Lower leg skin (tissue), 4 donors: ENCODE measurements around the gene CBX6. TPM values are rescaled to one million over a fixed set of nuclear protein-coding genes. Genes with fewer than 3 reads are reported as not detected.

ENCODE experiments used
- DNase-seq, 2 donors: peaks; one replicate each; pipeline ENCODE4 v3.0.0-alpha.2; 2019; ENCODE audit warnings: low spot score in 2 of 2
- H3K4me3 ChIP-seq: fragments of 200-600 bp; sonication (generic); 2 replicates; pipeline ENCODE4 v1.5.1; 2017; ENCODE audit warnings: mild to moderate bottlenecking, low read depth; ENCODE audit not compliant: poor library complexity, severe bottlenecking
- POLR2A ChIP-seq, 2 donors: fragments of 450-650 bp; IDR thresholded peaks; one replicate each; pipeline ENCODE4 v1.6.1; 2016 to 2017; ENCODE audit warnings: antibody characterized with exemption in 2 of 2, mild to moderate bottlenecking in 1 of 2, moderate library complexity in 1 of 2
- WGBS, 2 donors: methylation state at CpG; one replicate each; pipeline ENCODE4 v1.1.5; 2018; 5-methylcytosine and 5-hydroxymethylcytosine counted together
- intact Hi-C: fragments of 100-400 bp; cut with DNase I; formaldehyde crosslinking; loops from one replicate; pipeline ENCODE4 v1.15.0; 2023; ENCODE audit warnings: low total_unique reads
- total RNA-seq, 4 donors: library from RNA; depleted of rRNA; stranded (reverse); fragments of >200 nt; gene quantifications; one replicate each; pipeline ENCODE4 v1.1.0, GENCODE V29; 2016
- TF ChIP-seq, protein P1 (sequence below), 3 donors: fragments of 450-650 bp; IDR thresholded peaks; one replicate each; pipeline ENCODE4 v1.5.1; 2016; ENCODE audit warnings: antibody characterized with exemption in 3 of 3, mild to moderate bottlenecking in 3 of 3, moderate library complexity in 2 of 3

Gene CBX6
- total RNA-seq, 4 donors from 2014 or later: 5.1 to 20.0 (median 13.9) TPM

DNA sequence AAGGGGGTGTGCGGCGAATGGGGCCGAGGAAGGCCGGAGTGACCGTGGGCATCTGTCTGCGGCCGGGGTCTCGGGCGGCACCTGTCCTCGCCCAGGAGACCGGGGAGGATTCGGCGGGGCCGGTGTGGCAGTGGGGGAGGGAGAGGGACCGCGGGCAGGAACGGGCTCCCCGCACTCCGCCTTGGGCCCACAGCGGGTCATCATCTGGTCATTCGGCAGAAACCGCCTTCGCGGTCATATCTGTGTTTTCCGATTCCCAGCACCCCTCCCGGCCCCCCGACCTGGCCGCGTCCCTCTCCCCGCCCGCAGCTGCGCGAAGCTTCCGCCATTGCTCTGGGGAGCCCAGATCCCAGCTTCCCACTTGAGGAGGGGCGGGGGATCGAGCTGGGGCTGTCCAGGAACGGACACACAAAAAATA lies 824 bp upstream of the CBX6 start:
- intact Hi-C loops: loop anchor here (5.0 kb wide), 1 partner anchor 444 kb away; the partner anchor contains the start of gene RPL3
- no peak for TF ChIP-seq POLR2A (IDR thresholded peaks at IDR 0.05)
- TF ChIP-seq, protein P1, sequence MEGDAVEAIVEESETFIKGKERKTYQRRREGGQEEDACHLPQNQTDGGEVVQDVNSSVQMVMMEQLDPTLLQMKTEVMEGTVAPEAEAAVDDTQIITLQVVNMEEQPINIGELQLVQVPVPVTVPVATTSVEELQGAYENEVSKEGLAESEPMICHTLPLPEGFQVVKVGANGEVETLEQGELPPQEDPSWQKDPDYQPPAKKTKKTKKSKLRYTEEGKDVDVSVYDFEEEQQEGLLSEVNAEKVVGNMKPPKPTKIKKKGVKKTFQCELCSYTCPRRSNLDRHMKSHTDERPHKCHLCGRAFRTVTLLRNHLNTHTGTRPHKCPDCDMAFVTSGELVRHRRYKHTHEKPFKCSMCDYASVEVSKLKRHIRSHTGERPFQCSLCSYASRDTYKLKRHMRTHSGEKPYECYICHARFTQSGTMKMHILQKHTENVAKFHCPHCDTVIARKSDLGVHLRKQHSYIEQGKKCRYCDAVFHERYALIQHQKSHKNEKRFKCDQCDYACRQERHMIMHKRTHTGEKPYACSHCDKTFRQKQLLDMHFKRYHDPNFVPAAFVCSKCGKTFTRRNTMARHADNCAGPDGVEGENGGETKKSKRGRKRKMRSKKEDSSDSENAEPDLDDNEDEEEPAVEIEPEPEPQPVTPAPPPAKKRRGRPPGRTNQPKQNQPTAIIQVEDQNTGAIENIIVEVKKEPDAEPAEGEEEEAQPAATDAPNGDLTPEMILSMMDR (IDR thresholded peaks at IDR 0.05): no peak
- 0 to 1% methylated on average over 27 to 37 of the region's 37 CpGs for WGBS, 2 donors
- peak overlapping the region; percentile 39 for H3K4me3 ChIP-seq
- DNase-seq: peak; percentile 35 to 91

DNA sequence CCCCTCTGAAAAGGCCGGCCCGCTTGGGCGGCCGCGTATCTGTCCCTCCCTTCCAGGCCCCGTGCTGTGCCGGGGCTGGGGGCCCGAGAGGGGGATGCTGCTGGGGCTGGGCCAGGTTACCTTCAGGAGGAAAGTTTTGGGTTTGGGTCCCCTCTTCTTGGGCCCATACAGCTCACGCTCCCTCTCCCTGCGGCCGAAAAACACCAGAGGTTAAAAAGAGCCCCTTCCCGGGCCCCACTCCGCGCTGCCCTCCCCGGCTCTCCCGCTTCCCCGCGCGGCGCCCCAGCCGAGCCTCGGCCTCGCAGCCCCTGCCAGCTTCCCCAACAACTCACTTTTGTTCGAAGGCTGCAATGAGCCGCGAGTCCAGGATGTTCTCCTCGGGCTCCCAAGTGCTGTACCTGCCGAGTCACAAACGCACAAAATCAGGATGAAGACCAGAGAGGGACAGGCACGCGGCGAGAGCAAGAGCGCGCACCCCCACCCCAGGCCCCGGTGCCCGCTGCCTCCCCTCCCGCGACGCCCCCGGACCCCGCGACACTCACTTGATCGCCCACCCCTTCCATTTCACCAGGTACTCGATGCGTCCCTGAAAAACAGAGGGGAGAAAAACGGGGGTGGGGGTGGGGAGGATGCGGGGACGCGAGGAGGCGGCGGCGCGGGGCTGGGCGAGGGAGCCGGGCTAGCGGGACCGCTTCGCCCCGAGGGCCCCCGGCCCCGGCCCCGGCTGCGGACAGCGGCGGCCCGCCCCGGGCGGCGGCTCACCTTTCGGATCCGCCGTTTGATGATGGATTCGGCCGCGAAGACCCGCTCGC lies 450 bp downstream of the CBX6 start:
- intact Hi-C loops: loop anchor here (5.0 kb wide), 1 partner anchor 446 kb away; the partner anchor contains the start of gene RPL3
- TF ChIP-seq POLR2A (IDR thresholded peaks at IDR 0.05): no peak
- TF ChIP-seq, protein P1 (IDR thresholded peaks at IDR 0.05): no peak
- 1 to 2% methylated on average over 38 to 52 of the region's 77 CpGs for WGBS, 2 donors
- peak overlapping the region; percentile 43 for H3K4me3 ChIP-seq
- peak in 1 of 2 donors; percentile 89 for DNase-seq

DNA sequence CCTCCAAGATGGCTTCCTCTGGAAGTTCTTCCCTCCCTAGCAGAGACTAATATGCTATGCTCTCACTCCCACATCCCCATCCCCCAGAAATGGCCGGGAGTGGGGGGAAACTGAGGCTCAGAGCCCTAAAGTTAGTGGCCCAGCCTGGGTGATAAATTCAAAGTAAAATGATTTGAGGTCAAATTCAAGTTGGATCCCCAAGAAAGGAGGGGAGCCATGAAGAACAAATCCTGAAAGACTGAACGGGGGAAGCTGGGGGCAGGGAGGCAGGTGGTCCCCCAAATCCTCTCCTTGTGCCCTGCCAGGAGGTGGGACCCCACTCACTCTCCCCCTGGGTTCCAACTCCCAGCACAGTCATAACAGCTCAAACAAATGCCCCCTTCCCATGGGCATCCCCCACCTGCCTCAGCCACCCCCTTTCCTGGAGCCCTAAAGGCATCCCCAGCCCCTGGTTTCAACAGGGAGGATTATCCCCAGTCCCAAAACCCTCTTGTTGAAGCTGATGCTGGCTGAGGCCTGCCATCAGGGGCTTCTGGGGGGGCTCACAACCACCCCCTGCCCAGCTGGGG lies 1.1 kb downstream of the CBX6 start:
- 30 to 33% methylated on average over 2 of the region's 2 CpGs for WGBS, 2 donors
- intact Hi-C loops: loop anchor here (5.0 kb wide), 1 partner anchor 446 kb away; the partner anchor contains the start of gene RPL3
- TF ChIP-seq, protein P1 (IDR thresholded peaks at IDR 0.05): no peak
- peak overlapping the region; percentile 43 for H3K4me3 ChIP-seq
- peak in 1 of 2 donors; percentile 81 for DNase-seq

DNA sequence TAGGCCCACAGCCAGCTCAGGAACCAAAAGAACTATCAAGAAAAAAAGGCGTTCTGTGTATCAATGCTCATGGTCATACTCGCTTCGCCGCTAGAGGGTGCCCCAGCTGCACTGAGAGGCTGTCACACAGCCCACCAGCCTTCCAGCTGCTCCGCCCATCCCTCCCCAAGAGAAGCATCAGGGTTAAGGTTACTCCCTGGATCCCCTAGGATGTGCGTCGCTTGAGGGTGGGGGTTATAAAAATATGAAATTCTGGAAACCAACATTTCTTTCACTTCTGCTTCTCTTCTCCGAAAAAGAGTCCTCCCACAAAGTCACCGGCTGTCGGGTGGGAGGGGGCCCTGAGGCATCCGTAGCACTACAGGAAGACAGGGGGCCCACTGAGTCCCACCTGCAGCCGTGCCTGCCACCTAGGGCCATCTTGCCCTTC lies 1.7 kb downstream of the CBX6 start:
- intact Hi-C loops: loop anchor here (5.0 kb wide), 1 partner anchor 447 kb away; the partner anchor contains the start of gene RPL3
- WGBS, 2 donors: 6 to 10% methylated on average over 12 of the region's 12 CpGs

DNA sequence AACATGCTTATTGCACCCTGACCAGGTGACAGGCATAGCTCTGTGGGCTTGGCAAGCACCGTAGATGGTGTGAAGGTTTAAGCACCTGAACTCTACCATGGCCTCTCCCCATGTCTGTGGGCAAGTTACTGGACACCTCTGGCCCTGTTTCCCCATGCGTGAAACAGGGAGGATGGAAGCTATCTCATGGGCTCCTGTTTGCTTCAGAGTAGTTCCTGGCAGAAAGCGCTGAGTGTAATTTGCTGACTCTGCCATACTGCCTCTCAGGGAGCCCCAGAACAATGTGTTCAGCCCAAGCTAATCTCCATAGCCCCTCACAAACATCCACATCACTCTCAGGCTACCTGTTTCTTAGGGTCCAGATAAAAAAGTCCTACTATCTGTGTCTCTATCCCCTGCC lies 2.4 kb downstream of the CBX6 start:
- DNase-seq: peak in 1 of 2 donors; percentile 31
- TF ChIP-seq, protein P1 (IDR thresholded peaks at IDR 0.05): no peak
- no peak for TF ChIP-seq POLR2A (IDR thresholded peaks at IDR 0.05)
- H3K4me3 ChIP-seq: no peak overlapping the region
- WGBS, 2 donors: 88 to 91% methylated on average over 3 of the region's 3 CpGs
- intact Hi-C loops: loop anchor here (5.0 to 10.0 kb wide), 3 partner anchors 105 to 448 kb away; partner anchors contain the start of gene RPL3

More for the DNA sequence above, 1.7 kb downstream of the CBX6 start:
- DNase-seq: peak; percentile 84 to 97
- no peak overlapping the region for H3K4me3 ChIP-seq
- TF ChIP-seq, protein P1 (IDR thresholded peaks at IDR 0.05): peak in 1 of 3 donors; percentile 42
- TF ChIP-seq POLR2A (IDR thresholded peaks at IDR 0.05): no peak
